Thoracic aorta (tissue), 2 donors: ENCODE measurements around the gene UBE4B. TPM values are rescaled to one million over a fixed set of nuclear protein-coding genes. Genes with fewer than 3 reads are reported as not detected.
A peak's percentile ranks its signal among the peaks of the same experiment; 100 is the strongest.

Experiments used
- ATAC-seq: fragments of 150-250 bp; one replicate; pipeline ENCODE4 v1.8.0; 2017; ENCODE audit warnings: low read depth; ENCODE audit not compliant: insufficient number of reproducible peaks, low FRiP score
- DNase-seq: peaks from one replicate; pipeline ENCODE4 v3.0.0-alpha.2; 2020; ENCODE audit warnings: low spot score
- H3K27ac ChIP-seq, 2 donors: fragments of 200-600 bp; sonication (generic); 1 replicate in 1 of 2; 2 replicates in 1 of 2; pipeline ENCODE4 v1.5.1; 2016; ENCODE audit warnings: mild to moderate bottlenecking in 2 of 2, moderate library complexity in 2 of 2
- H3K27me3 ChIP-seq: fragments of 200-600 bp; sonication (generic); replicated peaks from 2 replicates; pipeline ENCODE4 v1.6.0; 2016; ENCODE audit warnings: mild to moderate bottlenecking; ENCODE audit not compliant: insufficient read depth
- H3K36me3 ChIP-seq: fragments of 200-600 bp; sonication (generic); one replicate; pipeline ENCODE4 v1.5.1; 2016
- H3K4me1 ChIP-seq, 2 donors: fragments of 200-600 bp; sonication (generic); 1 replicate in 1 of 2; 2 replicates in 1 of 2; pipeline versions ENCODE4 v1.5.1 to v1.6.0; 2016; ENCODE audit warnings: low read depth in 2 of 2, mild to moderate bottlenecking in 1 of 2; ENCODE audit not compliant: control insufficient read depth in 1 of 2
- H3K4me3 ChIP-seq: fragments of 200-600 bp; sonication (generic); 2 replicates; pipeline ENCODE4 v1.5.1; 2016; ENCODE audit warnings: mild to moderate bottlenecking
- H3K9me3 ChIP-seq: fragments of 200-600 bp; sonication (generic); 2 replicates; pipeline ENCODE4 v1.5.1; 2016
- total RNA-seq, 2 donors: library from RNA; depleted of rRNA; stranded (reverse); fragments of >200 nt; gene quantifications; one replicate each; pipeline versions ENCODE4 v1.1.0 to v1.2.3, GENCODE V29; 2016
- TF ChIP-seq, protein P1 (sequence below): fragments of 200-600 bp; sonication (generic); IDR thresholded peaks from one replicate; pipeline ENCODE4 v1.5.1; 2019; ENCODE audit warnings: antibody characterized with exemption

UBE4B gene
- total RNA-seq, 2 donors from 2014 or later: 55.0 to 89.2 TPM

DNA sequence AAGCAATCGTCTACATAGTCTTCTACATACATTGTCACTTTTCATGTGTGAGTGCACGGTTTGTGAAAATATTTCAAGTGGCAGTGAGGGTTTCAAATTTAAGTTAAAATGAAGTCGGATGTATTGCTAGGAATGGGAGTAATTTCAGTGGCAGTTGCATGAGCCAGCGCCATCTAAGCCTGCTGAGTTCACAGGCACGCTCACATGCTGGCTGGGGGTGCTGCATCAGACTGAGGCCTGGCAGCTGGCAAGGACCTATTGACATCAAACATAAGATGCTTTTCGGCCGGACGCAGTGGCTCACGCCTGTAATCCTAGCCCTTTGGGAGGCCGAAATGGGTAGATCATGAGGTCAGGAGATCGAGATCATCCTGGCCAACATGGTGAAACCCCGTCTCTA, 80.7 kb downstream of the UBE4B start:
- ATAC-seq (no peak), DNase-seq (no peak)
- Histone ChIP-seq H3K27ac (no peak overlapping the region), H3K9me3 (no peaks in the 10 kb centered on the region), H3K36me3 (no peaks in the 10 kb centered on the region), H3K4me1 (peaks cover 13 to 35% of the 10 kb centered on the region in 2 donors), H3K4me3 (no peak overlapping the region), H3K27me3 (no peaks in the 10 kb centered on the region)
- TF ChIP-seq, protein P1, sequence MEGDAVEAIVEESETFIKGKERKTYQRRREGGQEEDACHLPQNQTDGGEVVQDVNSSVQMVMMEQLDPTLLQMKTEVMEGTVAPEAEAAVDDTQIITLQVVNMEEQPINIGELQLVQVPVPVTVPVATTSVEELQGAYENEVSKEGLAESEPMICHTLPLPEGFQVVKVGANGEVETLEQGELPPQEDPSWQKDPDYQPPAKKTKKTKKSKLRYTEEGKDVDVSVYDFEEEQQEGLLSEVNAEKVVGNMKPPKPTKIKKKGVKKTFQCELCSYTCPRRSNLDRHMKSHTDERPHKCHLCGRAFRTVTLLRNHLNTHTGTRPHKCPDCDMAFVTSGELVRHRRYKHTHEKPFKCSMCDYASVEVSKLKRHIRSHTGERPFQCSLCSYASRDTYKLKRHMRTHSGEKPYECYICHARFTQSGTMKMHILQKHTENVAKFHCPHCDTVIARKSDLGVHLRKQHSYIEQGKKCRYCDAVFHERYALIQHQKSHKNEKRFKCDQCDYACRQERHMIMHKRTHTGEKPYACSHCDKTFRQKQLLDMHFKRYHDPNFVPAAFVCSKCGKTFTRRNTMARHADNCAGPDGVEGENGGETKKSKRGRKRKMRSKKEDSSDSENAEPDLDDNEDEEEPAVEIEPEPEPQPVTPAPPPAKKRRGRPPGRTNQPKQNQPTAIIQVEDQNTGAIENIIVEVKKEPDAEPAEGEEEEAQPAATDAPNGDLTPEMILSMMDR: no peak

DNA sequence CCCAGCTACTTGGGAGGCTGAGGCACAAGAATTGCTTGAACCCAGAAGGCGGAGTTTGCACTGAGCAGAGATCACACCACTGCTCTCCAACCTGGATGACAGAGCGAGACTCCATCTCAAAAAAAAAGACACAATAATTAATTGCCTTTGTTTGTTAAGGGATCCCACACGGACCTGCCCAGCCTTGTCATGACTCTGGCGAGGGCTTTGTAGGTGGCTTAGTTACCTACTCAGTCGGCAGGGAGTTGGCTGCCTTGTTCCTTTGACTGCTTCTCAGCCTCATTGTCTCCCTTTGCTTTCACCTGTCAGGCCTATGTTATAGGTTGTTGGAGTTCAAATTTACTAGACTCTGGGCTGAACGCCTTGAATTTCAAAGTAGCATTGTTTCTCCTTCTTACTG, 82.0 kb downstream of the UBE4B start:
- no peak overlapping the region for H3K4me3 ChIP-seq
- H3K27ac ChIP-seq: no peak overlapping the region
- no peaks in the 10 kb centered on the region for H3K36me3 ChIP-seq
- no peaks in the 10 kb centered on the region for H3K27me3 ChIP-seq
- H3K9me3 ChIP-seq: no peaks in the 10 kb centered on the region
- TF ChIP-seq, protein P1: no peak
- DNase-seq (no peak), ATAC-seq (no peak)
- peaks cover 11 to 28% of the 10 kb centered on the region in 2 donors for H3K4me1 ChIP-seq

DNA sequence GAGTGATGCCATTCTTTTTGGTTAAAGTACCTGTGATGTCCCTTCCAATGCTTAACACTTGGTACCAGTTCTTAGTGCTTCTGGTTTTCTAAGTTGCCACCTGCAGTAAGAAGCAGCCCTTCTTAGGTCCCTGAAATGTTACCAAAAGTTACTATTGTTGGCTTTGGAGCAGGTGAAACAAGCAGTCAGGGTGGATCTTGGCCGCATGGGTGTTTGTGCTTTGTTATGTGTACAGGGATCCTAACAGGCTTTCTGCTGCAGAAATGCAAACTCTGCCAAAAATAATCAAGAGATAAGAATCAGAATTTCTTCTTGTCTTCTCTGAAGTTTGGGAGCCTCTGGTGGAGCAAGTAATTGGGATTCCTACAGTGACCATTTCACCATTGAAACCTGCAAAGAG, 84.4 kb downstream of the UBE4B start:
- ATAC-seq (no peak), DNase-seq (no peak)
- Histone ChIP-seq H3K27ac (peak overlapping the region; percentile 67 to 69), H3K36me3 (peaks cover 4% of the 10 kb centered on the region), H3K27me3 (no peaks in the 10 kb centered on the region), H3K4me3 (no peak overlapping the region), H3K9me3 (no peaks in the 10 kb centered on the region), H3K4me1 (peaks cover 10 to 31% of the 10 kb centered on the region in 2 donors)
- TF ChIP-seq, protein P1: no peak

DNA sequence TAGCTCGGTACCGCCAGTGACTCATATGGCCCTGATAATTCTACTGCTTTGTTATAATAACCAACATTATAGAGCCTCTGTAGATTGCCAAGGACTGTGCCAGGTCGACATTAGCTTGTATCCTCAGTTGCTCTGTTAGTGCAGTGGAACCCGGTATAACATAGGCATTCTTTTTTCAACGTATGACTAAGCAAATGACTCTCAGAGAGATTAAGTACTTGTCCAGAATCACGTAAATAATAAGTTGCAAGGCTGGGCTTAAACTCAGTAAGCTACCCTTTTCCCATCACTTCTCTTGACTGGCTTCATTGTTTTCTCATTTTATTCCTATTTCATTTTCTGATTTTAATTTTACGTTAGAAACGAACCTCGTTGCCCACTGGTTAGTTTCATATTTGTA, 85.1 kb downstream of the UBE4B start:
- peaks cover 4% of the 10 kb centered on the region for H3K36me3 ChIP-seq
- H3K27ac ChIP-seq: peak overlapping the region; percentile 67 to 69
- DNase-seq (no peak), ATAC-seq (no peak)
- H3K27me3 ChIP-seq: no peaks in the 10 kb centered on the region
- no peaks in the 10 kb centered on the region for H3K9me3 ChIP-seq
- TF ChIP-seq, protein P1: no peak
- H3K4me1 ChIP-seq: peaks cover 15 to 38% of the 10 kb centered on the region in 2 donors
- peak overlapping the region; percentile 43 for H3K4me3 ChIP-seq

DNA sequence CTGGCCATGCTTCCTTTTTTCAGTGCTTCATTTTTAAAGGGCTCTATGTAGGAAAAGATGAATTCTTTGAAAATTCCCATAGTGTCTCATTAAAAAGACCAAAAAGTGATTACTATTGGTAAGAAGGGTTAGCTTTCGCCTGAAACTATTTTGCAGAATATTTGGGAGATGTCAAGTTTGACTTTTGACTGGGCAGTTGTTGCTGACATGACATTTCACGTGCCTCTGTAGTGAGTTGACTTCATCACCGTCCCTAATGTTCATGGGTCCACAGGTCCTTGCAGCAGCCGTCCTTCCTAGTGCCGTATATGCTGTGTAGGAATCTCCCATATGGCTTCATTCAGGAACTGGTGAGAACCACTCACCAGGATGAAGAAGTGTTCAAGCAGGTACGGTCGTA, 88.9 kb downstream of the UBE4B start:
- Histone ChIP-seq H3K9me3 (no peaks in the 10 kb centered on the region), H3K36me3 (peaks cover 4% of the 10 kb centered on the region), H3K4me1 (peaks cover 15 to 42% of the 10 kb centered on the region in 2 donors), H3K27me3 (no peaks in the 10 kb centered on the region), H3K4me3 (no peak overlapping the region), H3K27ac (peak overlapping the region; percentile 75 to 78)
- ATAC-seq (no peak), DNase-seq (no peak)
- TF ChIP-seq, protein P1: no peak
